ENCODE measurements around the gene TRAPPC6A. TPM values are rescaled to one million over a fixed set of nuclear protein-coding genes. Genes with fewer than 3 reads are reported as not detected.

TRAPPC6A gene
- total and polyA plus RNA-seq, 9 of the 15 experiments (the other 6 are each of a cell fraction or from before 2014, with no cell fraction given), result 0.82 to 23.6 (median 11.6) TPM

DNA sequence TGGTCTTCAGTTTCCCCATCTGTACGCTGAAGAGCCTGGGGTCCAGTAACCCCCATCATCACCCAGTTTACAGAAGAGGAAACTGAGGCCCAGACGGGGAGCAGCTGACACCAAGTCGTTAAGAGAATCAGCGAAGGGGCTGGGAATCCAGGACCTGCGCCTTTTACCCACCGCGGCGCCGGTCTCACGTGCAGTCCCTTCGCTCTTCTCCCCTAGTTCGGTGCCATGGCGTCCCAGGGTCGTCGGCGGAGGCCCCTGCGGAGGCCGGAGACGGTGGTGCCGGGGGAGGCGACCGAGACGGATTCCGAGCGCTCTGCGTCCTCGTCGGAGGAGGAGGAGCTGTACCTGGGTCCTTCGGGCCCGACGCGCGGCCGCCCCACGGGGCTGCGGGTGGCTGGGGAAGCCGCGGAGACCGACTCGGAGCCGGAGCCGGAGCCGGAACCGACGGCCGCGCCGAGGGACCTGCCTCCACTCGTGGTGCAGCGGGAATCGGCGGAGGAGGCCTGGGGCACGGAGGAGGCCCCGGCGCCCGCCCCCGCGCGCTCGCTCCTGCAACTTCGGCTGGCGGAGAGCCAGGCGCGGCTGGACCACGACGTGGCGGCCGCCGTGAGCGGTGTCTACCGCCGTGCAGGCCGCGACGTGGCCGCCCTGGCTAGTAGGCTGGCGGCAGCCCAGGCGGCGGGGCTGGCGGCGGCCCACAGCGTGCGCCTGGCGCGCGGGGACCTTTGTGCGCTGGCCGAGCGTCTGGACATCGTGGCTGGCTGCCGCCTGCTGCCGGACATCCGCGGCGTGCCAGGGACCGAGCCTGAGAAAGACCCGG is 1.2 kb upstream of the TRAPPC6A start (continued):
- TF ChIP-seq PCBP1 (IDR thresholded peaks at IDR 0.05; ENCODE audit: low read depth, low read length, poor library complexity, severe bottlenecking), result peak; percentile 46
- peak; percentile 85 for TF ChIP-seq CTBP1 (IDR thresholded peaks at IDR 0.05; ENCODE audit: borderline replicate concordance)
- peak; percentile 76 for TF ChIP-seq CREM (IDR thresholded peaks at IDR 0.05; ENCODE audit: low read depth)
- TF ChIP-seq ZSCAN32 (CRISPR knock-in tag; IDR thresholded peaks at IDR 0.05), result no peak
- no peak for TF ChIP-seq NFIX (CRISPR knock-in tag; IDR thresholded peaks at IDR 0.05; ENCODE audit: low read depth)
- TF ChIP-seq HLTF (IDR thresholded peaks at IDR 0.05), result no peak
- peak; percentile 80 for TF ChIP-seq BCOR (IDR thresholded peaks at IDR 0.05)
- no peak for TF ChIP-seq SFPQ (IDR thresholded peaks at IDR 0.05; ENCODE audit: low read depth, low read length)
- no peak for TF ChIP-seq IRF9 (tag; IDR thresholded peaks at IDR 0.05)
- TF ChIP-seq ZNF449 (CRISPR knock-in tag; IDR thresholded peaks at IDR 0.05), result no peak
- TF ChIP-seq NRF1 (conservative IDR thresholded peaks at IDR 0.05 in 1 of 2, IDR thresholded peaks at IDR 0.05 in 1 of 2), result peak in 1 of 2 experiments; percentile 15; a peak in 2 of 4 replicates
- peak; percentile 69; the same call in 1 of the 2 replicates for TF ChIP-seq BRD4 (IDR thresholded peaks at IDR 0.05)
- TF ChIP-seq ZNF24 (IDR thresholded peaks at IDR 0.05), result 0 out of 2 replicates have a peak, but pooled peaks have one; percentile 17
- TF ChIP-seq, protein P1, sequence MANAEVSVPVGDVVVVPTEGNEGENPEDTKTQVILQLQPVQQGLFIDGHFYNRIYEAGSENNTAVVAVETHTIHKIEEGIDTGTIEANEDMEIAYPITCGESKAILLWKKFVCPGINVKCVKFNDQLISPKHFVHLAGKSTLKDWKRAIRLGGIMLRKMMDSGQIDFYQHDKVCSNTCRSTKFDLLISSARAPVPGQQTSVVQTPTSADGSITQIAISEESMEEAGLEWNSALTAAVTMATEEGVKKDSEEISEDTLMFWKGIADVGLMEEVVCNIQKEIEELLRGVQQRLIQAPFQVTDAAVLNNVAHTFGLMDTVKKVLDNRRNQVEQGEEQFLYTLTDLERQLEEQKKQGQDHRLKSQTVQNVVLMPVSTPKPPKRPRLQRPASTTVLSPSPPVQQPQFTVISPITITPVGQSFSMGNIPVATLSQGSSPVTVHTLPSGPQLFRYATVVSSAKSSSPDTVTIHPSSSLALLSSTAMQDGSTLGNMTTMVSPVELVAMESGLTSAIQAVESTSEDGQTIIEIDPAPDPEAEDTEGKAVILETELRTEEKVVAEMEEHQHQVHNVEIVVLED (CRISPR knock-in tag; IDR thresholded peaks at IDR 0.05), result 0 out of 2 replicates have a peak, but pooled peaks have one; percentile 46
- no peak for TF ChIP-seq MAFF (IDR thresholded peaks at IDR 0.05; ENCODE audit: low read length)
- peak; percentile 53 for TF ChIP-seq RBM25 (IDR thresholded peaks at IDR 0.05; ENCODE audit: low read depth, low read length, severe bottlenecking)
- TF ChIP-seq, protein P2, sequence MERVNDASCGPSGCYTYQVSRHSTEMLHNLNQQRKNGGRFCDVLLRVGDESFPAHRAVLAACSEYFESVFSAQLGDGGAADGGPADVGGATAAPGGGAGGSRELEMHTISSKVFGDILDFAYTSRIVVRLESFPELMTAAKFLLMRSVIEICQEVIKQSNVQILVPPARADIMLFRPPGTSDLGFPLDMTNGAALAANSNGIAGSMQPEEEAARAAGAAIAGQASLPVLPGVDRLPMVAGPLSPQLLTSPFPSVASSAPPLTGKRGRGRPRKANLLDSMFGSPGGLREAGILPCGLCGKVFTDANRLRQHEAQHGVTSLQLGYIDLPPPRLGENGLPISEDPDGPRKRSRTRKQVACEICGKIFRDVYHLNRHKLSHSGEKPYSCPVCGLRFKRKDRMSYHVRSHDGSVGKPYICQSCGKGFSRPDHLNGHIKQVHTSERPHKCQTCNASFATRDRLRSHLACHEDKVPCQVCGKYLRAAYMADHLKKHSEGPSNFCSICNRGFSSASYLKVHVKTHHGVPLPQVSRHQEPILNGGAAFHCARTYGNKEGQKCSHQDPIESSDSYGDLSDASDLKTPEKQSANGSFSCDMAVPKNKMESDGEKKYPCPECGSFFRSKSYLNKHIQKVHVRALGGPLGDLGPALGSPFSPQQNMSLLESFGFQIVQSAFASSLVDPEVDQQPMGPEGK (CRISPR knock-in tag; IDR thresholded peaks at IDR 0.05; ENCODE audit: borderline replicate concordance), result no peak
- no peak for TF ChIP-seq PREB (CRISPR knock-in tag; IDR thresholded peaks at IDR 0.05)

All from K562 (cell line).